Stomach (tissue), 9 donors: ENCODE results near the gene CRISPLD2. TPM values are rescaled to one million over a fixed set of nuclear protein-coding genes. Genes with fewer than 3 reads are reported as not detected.

Experiments used
- DNase-seq, 2 donors: peaks; one replicate each; pipeline versions ENCODE4 v3.0.0 to v3.0.0-alpha.2; 2013 to 2019
- H3K27ac ChIP-seq, 5 donors: fragments of 200-600 bp in 4 of 5; sonication (generic) in 4 of 5; one replicate each; pipeline ENCODE4 v1.5.1; 2013 to 2019; ENCODE audit warnings: mild to moderate bottlenecking in 1 of 5, moderate library complexity in 1 of 5
- H3K27me3 ChIP-seq, 3 donors: fragments of 200-600 bp; sonication (generic); one replicate each; pipeline ENCODE4 v1.5.1; 2017 to 2019; ENCODE audit warnings: mixed run types in 1 of 3
- H3K36me3 ChIP-seq, 4 donors: fragments of 200-600 bp; sonication (generic); 1 replicate in 3 of 4; 2 replicates in 1 of 4; pipeline ENCODE4 v1.5.1; 2016 to 2019
- H3K4me1 ChIP-seq, 4 donors: fragments of 200-600 bp; sonication (generic); one replicate each; pipeline ENCODE4 v1.5.1; 2016 to 2019
- H3K4me3 ChIP-seq, 4 donors: fragments of 200-600 bp; sonication (generic) in 3 of 4; one replicate each; pipeline ENCODE4 v1.5.1; 2016 to 2019; ENCODE audit warnings: mild to moderate bottlenecking in 1 of 4
- H3K9me3 ChIP-seq, 4 donors: fragments of 200-600 bp; sonication (generic); one replicate each; pipeline ENCODE4 v1.5.1; 2016 to 2019
- EP300 ChIP-seq: sonication (generic); formaldehyde crosslinking; IDR thresholded peaks from one replicate; pipeline ENCODE4 v1.6.1; 2017; ENCODE audit warnings: antibody characterized with exemption
- POLR2A ChIP-seq, 4 donors: fragments of 450-650 bp; IDR thresholded peaks; one replicate each; pipeline ENCODE4 v1.6.1; 2016; ENCODE audit warnings: antibody characterized with exemption in 4 of 4, control low read depth in 2 of 4, mild to moderate bottlenecking in 1 of 4, moderate library complexity in 1 of 4
- POLR2AphosphoS5 ChIP-seq, 3 donors: sonication (generic); formaldehyde crosslinking; IDR thresholded peaks; one replicate each; pipeline ENCODE4 v1.6.1; 2016; ENCODE audit warnings: antibody characterized with exemption in 3 of 3
- WGBS, 5 donors: extraction: QIAGEN DNeasy Blood & Tissue Kit in 3 of 5; methylation state at CpG; one replicate each; pipeline versions ENCODE4 v1.1.5 to v1.1.7; 2013 to 2018; 5-methylcytosine and 5-hydroxymethylcytosine counted together
- intact Hi-C: fragments of 100-400 bp; cut with DNase I; formaldehyde crosslinking; loops from one replicate; pipeline ENCODE4 v1.15.1; 2023; ENCODE audit warnings: low total_unique reads
- polyA plus RNA-seq, 3 donors: library from polyadenylated mRNA; stranded (reverse); fragments of 200-250 nt; gene quantifications; one replicate each; pipeline ENCODE4 v1.2.3, GENCODE V29; 2013
- total RNA-seq, 5 donors: library from RNA; depleted of rRNA; stranded (reverse); fragments of >200 nt; gene quantifications; one replicate each; pipeline versions ENCODE4 v1.1.0 to v1.2.3, GENCODE V29; 2014 to 2016
- TF ChIP-seq, protein P1 (sequence below), 7 experiments: fragments of 450-650 bp in 4 of 7; fragments of 200-600 bp in 3 of 7; sonication (generic) in 3 of 7; IDR thresholded peaks; one replicate each; pipeline ENCODE4 v1.5.1; 2016 to 2019; ENCODE audit warnings: antibody characterized with exemption in 7 of 7, control low read depth in 2 of 7, mild to moderate bottlenecking in 1 of 7
- donor health status: healthy with polysubstance abuse.
- donor health status: Bipolar disorder and iron deficiency.
- donor health status: healthy.

The CRISPLD2 gene
- total and polyA plus RNA-seq, 8 donors, result 18.3 to 242 (median 95.8) TPM

DNA sequence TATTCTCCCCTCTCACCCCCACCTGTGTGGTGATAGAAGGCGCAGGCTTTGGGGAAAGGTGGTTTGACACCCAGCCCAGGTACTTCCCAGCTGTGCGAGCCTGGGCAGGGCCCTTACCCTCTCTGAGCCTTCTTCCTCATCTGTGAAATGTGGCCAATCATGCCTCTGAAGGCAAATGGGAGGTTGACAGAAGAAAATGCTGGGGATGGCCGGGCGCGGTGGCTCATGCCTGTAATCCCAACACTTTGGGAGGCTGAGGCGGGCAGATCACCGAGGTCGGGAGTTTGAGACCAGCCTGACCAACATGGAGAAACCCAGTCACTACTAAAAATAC lies 43.7 kb downstream of the CRISPLD2 start:
- Histone ChIP-seq H3K4me1 (peaks cover 0 to 15% (median 4%) of the 10 kb centered on the region in 4 donors), H3K9me3 (peaks cover 2 to 20% (median 16%) of the 10 kb centered on the region in 4 donors), H3K4me3 (no peak overlapping the region), H3K36me3 (peaks cover 43 to 88% (median 85%) of the 10 kb centered on the region in 4 donors), H3K27me3 (no peaks in the 10 kb centered on the region), H3K27ac (peak overlapping the region in 1 of 5 donors; percentile 5)
- DNase-seq, result no peak
- 91 to 95% (median 91%) methylated on average over 6 to 8 of the region's 8 CpGs for WGBS, 5 donors
- intact Hi-C loops, result no loop called here
- TF ChIP-seq, protein P1, sequence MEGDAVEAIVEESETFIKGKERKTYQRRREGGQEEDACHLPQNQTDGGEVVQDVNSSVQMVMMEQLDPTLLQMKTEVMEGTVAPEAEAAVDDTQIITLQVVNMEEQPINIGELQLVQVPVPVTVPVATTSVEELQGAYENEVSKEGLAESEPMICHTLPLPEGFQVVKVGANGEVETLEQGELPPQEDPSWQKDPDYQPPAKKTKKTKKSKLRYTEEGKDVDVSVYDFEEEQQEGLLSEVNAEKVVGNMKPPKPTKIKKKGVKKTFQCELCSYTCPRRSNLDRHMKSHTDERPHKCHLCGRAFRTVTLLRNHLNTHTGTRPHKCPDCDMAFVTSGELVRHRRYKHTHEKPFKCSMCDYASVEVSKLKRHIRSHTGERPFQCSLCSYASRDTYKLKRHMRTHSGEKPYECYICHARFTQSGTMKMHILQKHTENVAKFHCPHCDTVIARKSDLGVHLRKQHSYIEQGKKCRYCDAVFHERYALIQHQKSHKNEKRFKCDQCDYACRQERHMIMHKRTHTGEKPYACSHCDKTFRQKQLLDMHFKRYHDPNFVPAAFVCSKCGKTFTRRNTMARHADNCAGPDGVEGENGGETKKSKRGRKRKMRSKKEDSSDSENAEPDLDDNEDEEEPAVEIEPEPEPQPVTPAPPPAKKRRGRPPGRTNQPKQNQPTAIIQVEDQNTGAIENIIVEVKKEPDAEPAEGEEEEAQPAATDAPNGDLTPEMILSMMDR (IDR thresholded peaks at IDR 0.05), result no peak

DNA sequence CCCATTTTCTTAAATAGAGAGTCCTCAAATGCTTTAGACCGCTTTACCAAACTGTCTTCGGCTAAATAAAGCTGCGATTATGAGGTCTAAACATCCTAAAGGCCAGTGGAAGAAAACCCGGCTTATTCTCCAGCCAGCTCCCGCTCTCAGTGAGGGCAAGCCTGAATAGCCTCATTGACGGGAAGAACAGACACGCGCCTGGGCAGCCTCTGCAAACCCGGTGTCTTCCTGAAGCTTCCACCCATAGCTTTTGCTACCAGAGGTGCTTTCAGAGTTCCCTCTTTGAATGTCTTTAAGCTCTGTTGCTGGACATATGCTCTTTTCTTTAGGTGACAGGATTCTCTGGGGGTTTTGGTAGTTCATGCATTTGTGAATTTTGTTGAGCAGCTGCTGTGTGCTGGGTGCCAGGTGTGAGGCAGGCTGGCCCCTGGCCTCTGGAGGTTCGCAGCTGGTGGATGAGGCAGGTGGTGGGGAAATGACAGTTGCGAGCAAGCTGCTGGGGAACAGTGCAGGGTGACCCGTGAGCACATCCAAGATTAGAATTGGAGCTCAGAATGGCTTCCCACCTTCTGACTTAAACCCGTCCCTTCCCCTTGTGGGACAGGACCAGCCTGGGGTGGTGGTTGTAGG lies 44.7 kb downstream of the CRISPLD2 start:
- Histone ChIP-seq H3K4me3 (no peak overlapping the region), H3K36me3 (peaks cover 40 to 88% (median 85%) of the 10 kb centered on the region in 4 donors), H3K27ac (peak overlapping the region in 2 of 5 donors; percentile 1 to 13), H3K27me3 (no peaks in the 10 kb centered on the region), H3K9me3 (peaks cover 2 to 13% (median 11%) of the 10 kb centered on the region in 4 donors), H3K4me1 (peaks cover 0 to 15% (median 4%) of the 10 kb centered on the region in 4 donors)
- 71 to 90% (median 85%) methylated on average over 13 of the region's 13 CpGs for WGBS, 5 donors
- no peak for DNase-seq
- intact Hi-C loops, result no loop called here
- TF ChIP-seq POLR2A (IDR thresholded peaks at IDR 0.05) (no peak), POLR2AphosphoS5 (IDR thresholded peaks at IDR 0.05) (no peak), EP300 (no peak)
- TF ChIP-seq, protein P1 (IDR thresholded peaks at IDR 0.05), result no peak

DNA sequence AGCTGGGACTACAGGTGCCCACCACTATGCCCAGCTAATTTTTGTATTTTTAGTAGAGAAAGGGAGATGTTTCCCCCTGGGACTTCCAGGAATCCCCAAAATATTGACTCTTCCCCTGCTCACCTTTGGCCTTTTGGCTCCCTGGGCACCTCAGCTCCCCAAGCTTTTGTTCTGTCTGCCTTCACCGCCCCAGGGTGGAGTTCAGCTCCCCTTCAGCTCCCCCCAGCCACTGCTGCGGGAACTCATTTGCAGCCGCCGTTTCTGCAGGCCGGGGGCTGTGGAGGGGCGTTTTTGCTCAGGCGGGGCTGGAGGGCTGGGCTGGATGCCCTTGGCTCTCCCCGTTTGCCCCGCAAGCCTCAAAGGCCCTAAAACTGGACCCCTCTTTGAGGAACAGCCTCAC lies 47.9 kb downstream of the CRISPLD2 start:
- no peaks in the 10 kb centered on the region for H3K9me3 ChIP-seq
- TF ChIP-seq EP300, result no peak
- no peak for TF ChIP-seq POLR2A (IDR thresholded peaks at IDR 0.05)
- TF ChIP-seq, protein P1 (IDR thresholded peaks at IDR 0.05), result no peak
- no peak for TF ChIP-seq POLR2AphosphoS5 (IDR thresholded peaks at IDR 0.05)
- no peak for DNase-seq
- intact Hi-C loops, result no loop called here
- no peak overlapping the region for H3K4me3 ChIP-seq
- no peak overlapping the region for H3K27ac ChIP-seq
- H3K4me1 ChIP-seq, result peaks cover 0 to 14% (median 4%) of the 10 kb centered on the region in 4 donors
- WGBS, 5 donors, result 77 to 87% (median 86%) methylated on average over 9 of the region's 9 CpGs
- H3K36me3 ChIP-seq, result peaks cover 39 to 85% (median 76%) of the 10 kb centered on the region in 4 donors
- no peaks in the 10 kb centered on the region for H3K27me3 ChIP-seq

DNA sequence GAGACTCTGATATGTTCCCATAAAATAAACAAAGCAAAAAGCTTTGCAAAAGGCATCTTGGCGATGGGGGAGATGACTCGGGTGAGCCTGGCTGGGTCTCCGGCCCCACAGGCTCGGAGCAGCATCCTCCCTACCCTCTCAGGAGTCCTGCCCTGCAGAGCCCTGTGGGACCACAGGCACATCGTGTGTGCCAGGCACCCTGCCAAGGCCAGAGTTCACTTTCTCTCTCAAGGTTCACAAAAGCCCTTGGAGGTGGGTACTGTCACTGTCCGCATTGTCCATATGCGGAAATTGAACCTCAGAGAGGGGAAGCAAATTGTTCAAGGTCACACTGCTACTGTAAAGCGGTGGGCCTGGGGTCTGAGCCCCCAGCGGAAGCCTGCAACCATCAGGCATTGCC lies 48.5 kb downstream of the CRISPLD2 start:
- no peak overlapping the region for H3K27ac ChIP-seq
- H3K27me3 ChIP-seq, result no peaks in the 10 kb centered on the region
- no peak for DNase-seq
- 73 to 81% (median 80%) methylated on average over 7 to 9 of the region's 9 CpGs for WGBS, 5 donors
- no peak overlapping the region for H3K4me3 ChIP-seq
- peaks cover 39 to 84% (median 75%) of the 10 kb centered on the region in 4 donors for H3K36me3 ChIP-seq
- H3K9me3 ChIP-seq, result no peaks in the 10 kb centered on the region
- H3K4me1 ChIP-seq, result peaks cover 0 to 7% (median 1%) of the 10 kb centered on the region in 4 donors
- intact Hi-C loops, result no loop called here
- TF ChIP-seq POLR2A (IDR thresholded peaks at IDR 0.05) (no peak), POLR2AphosphoS5 (IDR thresholded peaks at IDR 0.05) (no peak), EP300 (no peak)
- TF ChIP-seq, protein P1 (IDR thresholded peaks at IDR 0.05), result no peak
